Subcutaneous abdominal adipose tissue (tissue), 5 donors: ENCODE data around the gene CIDEC.
"Not testable (repeated sequence)": the region's sequence is repeated elsewhere in the genome, so short reads cannot be mapped to it uniquely, and the experiment has no call there.

Source experiments
- H3K27ac ChIP-seq: one replicate; pipeline ENCODE4 v1.7.0; 2013; ENCODE audit warnings: low read depth, mild to moderate bottlenecking, inconsistent platforms, low read length, moderate library complexity
- H3K27me3 ChIP-seq, 5 donors: one replicate each; pipeline ENCODE4 v1.7.0; 2013; ENCODE audit warnings: low read length in 5 of 5, inconsistent platforms in 1 of 5; ENCODE audit not compliant: control insufficient read depth in 5 of 5, insufficient read depth in 4 of 5
- H3K36me3 ChIP-seq, 5 donors: one replicate each; pipeline ENCODE4 v1.7.0; 2013; ENCODE audit warnings: low read length in 5 of 5; ENCODE audit not compliant: control insufficient read depth in 5 of 5, insufficient read depth in 5 of 5
- H3K4me1 ChIP-seq, 5 donors: one replicate each; pipeline ENCODE4 v1.7.0; 2013; ENCODE audit warnings: low read length in 5 of 5, mild to moderate bottlenecking in 3 of 5, moderate library complexity in 1 of 5; ENCODE audit not compliant: control insufficient read depth in 5 of 5, insufficient read depth in 5 of 5
- H3K4me3 ChIP-seq, 5 donors: one replicate each; pipeline ENCODE4 v1.7.0; 2013; ENCODE audit warnings: low read length in 5 of 5, low read depth in 1 of 5
- H3K9ac ChIP-seq, 5 donors: one replicate each; pipeline ENCODE4 v1.7.0; 2013; ENCODE audit warnings: low read length in 5 of 5, mild to moderate bottlenecking in 4 of 5, moderate library complexity in 3 of 5
- H3K9me3 ChIP-seq, 5 donors: one replicate each; pipeline ENCODE4 v1.7.0; 2013; ENCODE audit warnings: low read length in 5 of 5; ENCODE audit not compliant: control insufficient read depth in 5 of 5
- donor health status: healthy.
- donor health status: healthy.
- donor health status: healthy.
- donor health status: healthy.
- donor health status: healthy.

Gene CIDEC

GRCh38 chr3:9865125-9865637 is 14.9 kb downstream of the CIDEC start:
- not testable (repeated sequence) for H3K9me3 ChIP-seq, H3K27me3 ChIP-seq, H3K4me3 ChIP-seq, H3K9ac ChIP-seq
- Histone ChIP-seq H3K4me1 (peaks cover 0 to 76% (median 53%) of the 10 kb centered on the region in 5 donors), H3K27ac (peak overlapping the region; percentile 80), H3K36me3 (peaks cover 0 to 29% (median 18%) of the 10 kb centered on the region in 5 donors)

GRCh38 chr3:9864200-9864927 is 15.7 kb downstream of the CIDEC start:
- H3K4me3 ChIP-seq, result no peak overlapping the region
- no peaks in the 10 kb centered on the region for H3K27me3 ChIP-seq
- peaks cover 0 to 22% (median 10%) of the 10 kb centered on the region in 5 donors for H3K36me3 ChIP-seq
- H3K27ac ChIP-seq, result peak overlapping the region; percentile 80
- no peaks in the 10 kb centered on the region for H3K9me3 ChIP-seq
- H3K9ac ChIP-seq, result no peak overlapping the region
- peaks cover 0 to 71% (median 53%) of the 10 kb centered on the region in 5 donors for H3K4me1 ChIP-seq

- Histone ChIP-seq H3K27me3 (no peaks in the 10 kb centered on the region), H3K9me3 (no peaks in the 10 kb centered on the region), H3K4me3 (peak overlapping the region in 3 of 5 donors; percentile 32 to 60 (median 51)), H3K36me3 (peaks cover 0 to 10% (median 3%) of the 10 kb centered on the region in 5 donors), H3K4me1 (peaks cover 0 to 71% (median 53%) of the 10 kb centered on the region in 5 donors), H3K27ac (peak overlapping the region; percentile 80), H3K9ac (peak overlapping the region in 3 of 5 donors; percentile 56 to 62 (median 58))
These were observed 16.8 kb downstream of the CIDEC start for GRCh38 chr3:9863058-9863772.

GRCh38 chr3:9862391-9863057 is 17.5 kb downstream of the CIDEC start:
- Histone ChIP-seq H3K36me3 (peaks cover 0 to 8% (median 2%) of the 10 kb centered on the region in 5 donors), H3K27me3 (no peaks in the 10 kb centered on the region), H3K27ac (peak overlapping the region; percentile 80), H3K9me3 (no peaks in the 10 kb centered on the region), H3K9ac (peak overlapping the region in 4 of 5 donors; percentile 20 to 62 (median 57)), H3K4me3 (peak overlapping the region in 4 of 5 donors; percentile 32 to 60 (median 46)), H3K4me1 (peaks cover 0 to 74% (median 56%) of the 10 kb centered on the region in 5 donors)

- Histone ChIP-seq H3K27me3 (no peaks in the 10 kb centered on the region), H3K27ac (peak overlapping the region; percentile 80), H3K4me1 (peaks cover 0 to 65% (median 50%) of the 10 kb centered on the region in 5 donors)
These were observed 18.4 kb downstream of the CIDEC start for GRCh38 chr3:9861626-9862130.

GRCh38 chr3:9861201-9861600 is 18.9 kb downstream of the CIDEC start:
- no peak overlapping the region for H3K4me3 ChIP-seq
- H3K36me3 ChIP-seq, result no peaks in the 10 kb centered on the region
- peaks cover 0 to 60% (median 46%) of the 10 kb centered on the region in 5 donors for H3K4me1 ChIP-seq
- peak overlapping the region; percentile 80 for H3K27ac ChIP-seq
- no peaks in the 10 kb centered on the region for H3K27me3 ChIP-seq
- H3K9ac ChIP-seq, result no peak overlapping the region
- H3K9me3 ChIP-seq, result no peaks in the 10 kb centered on the region

More at GRCh38 chr3:9861626-9862130, 18.4 kb downstream of the CIDEC start:
- peaks cover 0 to 1% (median 0%) of the 10 kb centered on the region in 5 donors for H3K36me3 ChIP-seq
- H3K4me3 ChIP-seq, result no peak overlapping the region
- no peak overlapping the region for H3K9ac ChIP-seq
- H3K9me3 ChIP-seq, result no peaks in the 10 kb centered on the region

GRCh38 chr3:9859530-9860025 is 20.5 kb downstream of the CIDEC start:
- Histone ChIP-seq H3K27ac (no peak overlapping the region), H3K36me3 (no peaks in the 10 kb centered on the region), H3K9me3 (no peaks in the 10 kb centered on the region), H3K27me3 (no peaks in the 10 kb centered on the region), H3K4me3 (no peak overlapping the region), H3K9ac (no peak overlapping the region), H3K4me1 (peaks cover 0 to 44% (median 38%) of the 10 kb centered on the region in 5 donors)

- peaks cover 0 to 18% (median 3%) of the 10 kb centered on the region in 5 donors for H3K4me1 ChIP-seq
- H3K36me3 ChIP-seq, result no peaks in the 10 kb centered on the region
- no peaks in the 10 kb centered on the region for H3K27me3 ChIP-seq
- no peak overlapping the region for H3K27ac ChIP-seq
- no peak overlapping the region for H3K4me3 ChIP-seq
- no peaks in the 10 kb centered on the region for H3K9me3 ChIP-seq
- H3K9ac ChIP-seq, result no peak overlapping the region
These were observed 24.5 kb downstream of the CIDEC start for GRCh38 chr3:9855594-9855993.

GRCh38 chr3:9854291-9854940 is 25.6 kb downstream of the CIDEC start:
- not testable (repeated sequence) for H3K27ac ChIP-seq, H3K9ac ChIP-seq, H3K27me3 ChIP-seq, H3K4me3 ChIP-seq, H3K9me3 ChIP-seq, H3K36me3 ChIP-seq
- H3K4me1 ChIP-seq, result peaks cover 0 to 18% (median 3%) of the 10 kb centered on the region in 5 donors
